Lung (tissue), 12 donors: ENCODE data around the gene MRC2. TPM values are rescaled to one million over a fixed set of nuclear protein-coding genes. Genes with fewer than 3 reads are reported as not detected.

Source experiments
- ATAC-seq: fragments of 200-7000 bp; cut with Tn5 transposase; one replicate; pipeline ENCODE4 v1.9.1; 2020; ENCODE audit warnings: moderate number of reproducible peaks; ENCODE audit not compliant: insufficient read depth, low FRiP score
- DNase-seq, 3 donors: peaks; one replicate each; pipeline ENCODE4 v3.0.0-alpha.2; 2013 to 2017
- H3K27ac ChIP-seq, 2 donors: one replicate each; pipeline ENCODE4 v1.5.1; 2013; ENCODE audit warnings: mild to moderate bottlenecking in 2 of 2, moderate library complexity in 2 of 2, control low read depth in 1 of 2, inconsistent platforms in 1 of 2, low read depth in 1 of 2, low read length in 1 of 2
- H3K27me3 ChIP-seq, 3 donors: one replicate each; pipeline ENCODE4 v1.5.1; 2013; ENCODE audit warnings: low read length in 2 of 3; ENCODE audit not compliant: control insufficient read depth in 3 of 3, insufficient read depth in 3 of 3
- H3K36me3 ChIP-seq, 4 donors: one replicate each; pipeline ENCODE4 v1.5.1; 2013; ENCODE audit warnings: low read length in 4 of 4, mild to moderate bottlenecking in 1 of 4, moderate library complexity in 1 of 4; ENCODE audit not compliant: control insufficient read depth in 4 of 4, insufficient read depth in 4 of 4
- H3K4me1 ChIP-seq, 5 donors: one replicate each; pipeline ENCODE4 v1.5.1; 2013; ENCODE audit warnings: low read length in 5 of 5, mild to moderate bottlenecking in 2 of 5, moderate library complexity in 1 of 5; ENCODE audit not compliant: control insufficient read depth in 5 of 5, insufficient read depth in 5 of 5
- H3K4me3 ChIP-seq: one replicate; pipeline ENCODE4 v1.5.1; 2013; ENCODE audit warnings: mild to moderate bottlenecking, control low read depth, moderate library complexity
- H3K9ac ChIP-seq, 2 donors: one replicate each; pipeline ENCODE4 v1.5.1; 2013; ENCODE audit warnings: low read length in 2 of 2, control low read depth in 1 of 2; ENCODE audit not compliant: insufficient read depth in 1 of 2
- H3K9me3 ChIP-seq, 4 donors: one replicate each; pipeline ENCODE4 v1.5.1; 2013; ENCODE audit warnings: low read length in 3 of 4, mild to moderate bottlenecking in 1 of 4, moderate library complexity in 1 of 4; ENCODE audit not compliant: control insufficient read depth in 4 of 4, insufficient read depth in 3 of 4
- CTCF ChIP-seq: IDR thresholded peaks from 2 replicates; pipeline ENCODE4 v1.5.1; 2012; ENCODE audit warnings: mild to moderate bottlenecking; ENCODE audit errors: control extremely low read depth, extremely low read depth
- WGBS, 2 donors: extraction: QIAGEN DNeasy Blood & Tissue Kit; methylation state at CpG; one replicate each; pipeline ENCODE4 v1.1.7; 2013; 5-methylcytosine and 5-hydroxymethylcytosine counted together
- polyA plus RNA-seq, 2 donors: library from polyadenylated mRNA; stranded (reverse); fragments of 200-250 nt; gene quantifications; one replicate each; pipeline ENCODE4 v1.2.1, GENCODE V29; 2013
- total RNA-seq, 2 donors: library from RNA; depleted of rRNA in 1 of 2; stranded (reverse); fragments of >200 nt in 1 of 2; gene quantifications; one replicate each; pipeline ENCODE4 v1.2.1, GENCODE V29; 2014 to 2021
- donor health status: control.
- donor health status: control.
- donor health status: Bipolar disorder and iron deficiency.
- donor health status: healthy.
- donor health status: DM: yes; HTN: yes; CAD: no.

MRC2 gene
- total and polyA plus RNA-seq, 4 donors: 15.9 to 82.3 (median 68.5) TPM

- Histone ChIP-seq H3K9me3 (peaks cover 0 to 7% (median under 1%) of the 10 kb centered on the region in 4 donors), H3K27me3 (no peaks in the 10 kb centered on the region), H3K4me1 (peaks cover 0 to 55% (median 28%) of the 10 kb centered on the region in 5 donors), H3K36me3 (peaks cover 0 to 16% (median 4%) of the 10 kb centered on the region in 4 donors), H3K27ac (no peak overlapping the region), H3K4me3 (no peak overlapping the region), H3K9ac (no peak overlapping the region)
- TF ChIP-seq CTCF: no peak
- WGBS, 2 donors: 75 to 81% methylated on average over 1 of the region's 1 CpG
- ATAC-seq (no peak), DNase-seq (no peak)
Observed at GRCh38 chr17:62656446-62656845, 29.0 kb downstream of the MRC2 start.

- DNase-seq: no peak
- peaks cover 0 to 7% (median under 1%) of the 10 kb centered on the region in 4 donors for H3K9me3 ChIP-seq
- no peak overlapping the region for H3K9ac ChIP-seq
- ATAC-seq: no peak
- peaks cover 0 to 16% (median 4%) of the 10 kb centered on the region in 4 donors for H3K36me3 ChIP-seq
- TF ChIP-seq CTCF: no peak
- peaks cover 0 to 51% (median 28%) of the 10 kb centered on the region in 5 donors for H3K4me1 ChIP-seq
- H3K27ac ChIP-seq: no peak overlapping the region
- no peak overlapping the region for H3K4me3 ChIP-seq
- WGBS, 2 donors: 90 to 91% methylated on average over 3 of the region's 3 CpGs
- H3K27me3 ChIP-seq: no peaks in the 10 kb centered on the region
Observed at GRCh38 chr17:62657145-62657665, 29.7 kb downstream of the MRC2 start.

DNA sequence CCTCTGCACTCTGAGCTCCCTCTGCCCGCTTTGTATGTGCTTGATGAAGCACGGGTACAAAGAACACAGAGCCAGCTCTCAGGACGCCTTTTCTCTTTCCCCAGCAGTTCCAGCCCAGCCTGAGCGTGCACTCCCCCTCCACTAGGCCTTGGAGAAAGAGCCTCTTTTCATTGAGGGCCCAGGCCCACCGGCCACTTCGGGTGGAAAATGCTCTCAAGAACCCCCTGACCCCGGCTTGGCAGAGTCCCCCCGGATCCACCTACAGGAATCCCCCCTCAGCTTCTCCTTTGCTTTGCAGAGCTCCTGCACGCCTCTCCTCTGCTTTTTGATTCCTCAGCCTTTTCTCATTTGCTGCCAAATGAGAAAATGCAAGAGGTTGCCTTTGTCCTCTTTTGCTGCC lies 30.2 kb downstream of the MRC2 start:
- no peak for ATAC-seq
- no peak overlapping the region for H3K9ac ChIP-seq
- H3K27me3 ChIP-seq: no peaks in the 10 kb centered on the region
- peaks cover 0 to 49% (median 28%) of the 10 kb centered on the region in 5 donors for H3K4me1 ChIP-seq
- TF ChIP-seq CTCF: no peak
- no peak for DNase-seq
- H3K27ac ChIP-seq: no peak overlapping the region
- H3K36me3 ChIP-seq: peaks cover 0 to 16% (median 4%) of the 10 kb centered on the region in 4 donors
- 86 to 88% methylated on average over 9 of the region's 9 CpGs for WGBS, 2 donors
- H3K4me3 ChIP-seq: no peak overlapping the region
- peaks cover 0 to 7% (median under 1%) of the 10 kb centered on the region in 4 donors for H3K9me3 ChIP-seq
